Activated naive CD4-positive, alpha-beta T cell treated with anti-CD3 and anti-CD28 coated beads for 36 hours (primary cell): ENCODE results near the gene OPA3. TPM values are rescaled to one million over a fixed set of nuclear protein-coding genes. Genes with fewer than 3 reads are reported as not detected.
"Not testable (repeated sequence)": the region's sequence is repeated elsewhere in the genome, so short reads cannot be mapped to it uniquely, and the experiment has no call there.

Experiments
- CTCF ChIA-PET: fragments of 350-600 bp; sonication (Branson Sonifier 250); formaldehyde crosslinking; loops from one replicate; lab custom pipeline; 2021; ENCODE audit warnings: antibody characterized with exemption; lab: Charles Lee
- DNase-seq: peaks from one replicate; pipeline ENCODE4 v3.0.0-alpha.2; 2020
- H3K27ac Mint-ChIP-seq: one replicate; pipeline ENCODE4 v1.8.0; 2021; ENCODE audit warnings: mild to moderate bottlenecking, mixed read lengths
- H3K27me3 Mint-ChIP-seq: one replicate; pipeline ENCODE4 v1.8.0; 2021; ENCODE audit warnings: low read depth, mixed read lengths
- H3K36me3 Mint-ChIP-seq: one replicate; pipeline ENCODE4 v1.8.0; 2021; ENCODE audit warnings: low read depth, mixed read lengths
- H3K4me1 Mint-ChIP-seq: one replicate; pipeline ENCODE4 v1.8.0; 2021; ENCODE audit warnings: low read depth, mixed read lengths
- H3K4me3 Mint-ChIP-seq: one replicate; pipeline ENCODE4 v1.8.0; 2021; ENCODE audit warnings: mild to moderate bottlenecking, moderate library complexity, mixed read lengths
- H3K9me3 Mint-ChIP-seq: one replicate; pipeline ENCODE4 v1.8.0; 2021; ENCODE audit warnings: mixed read lengths
- intact Hi-C: fragments of 100-400 bp; cut with micrococcal nuclease; formaldehyde crosslinking; loops from one replicate; pipeline ENCODE4 v1.15.1; 2023
- total RNA-seq, 2 experiments: library from RNA; stranded (reverse); gene quantifications; one replicate each; pipeline ENCODE4 v1.2.3, GENCODE V29; 2021

Gene OPA3
- 10 to 100 TPM; 12.4 to 12.7 TPM for total RNA-seq

DNA sequence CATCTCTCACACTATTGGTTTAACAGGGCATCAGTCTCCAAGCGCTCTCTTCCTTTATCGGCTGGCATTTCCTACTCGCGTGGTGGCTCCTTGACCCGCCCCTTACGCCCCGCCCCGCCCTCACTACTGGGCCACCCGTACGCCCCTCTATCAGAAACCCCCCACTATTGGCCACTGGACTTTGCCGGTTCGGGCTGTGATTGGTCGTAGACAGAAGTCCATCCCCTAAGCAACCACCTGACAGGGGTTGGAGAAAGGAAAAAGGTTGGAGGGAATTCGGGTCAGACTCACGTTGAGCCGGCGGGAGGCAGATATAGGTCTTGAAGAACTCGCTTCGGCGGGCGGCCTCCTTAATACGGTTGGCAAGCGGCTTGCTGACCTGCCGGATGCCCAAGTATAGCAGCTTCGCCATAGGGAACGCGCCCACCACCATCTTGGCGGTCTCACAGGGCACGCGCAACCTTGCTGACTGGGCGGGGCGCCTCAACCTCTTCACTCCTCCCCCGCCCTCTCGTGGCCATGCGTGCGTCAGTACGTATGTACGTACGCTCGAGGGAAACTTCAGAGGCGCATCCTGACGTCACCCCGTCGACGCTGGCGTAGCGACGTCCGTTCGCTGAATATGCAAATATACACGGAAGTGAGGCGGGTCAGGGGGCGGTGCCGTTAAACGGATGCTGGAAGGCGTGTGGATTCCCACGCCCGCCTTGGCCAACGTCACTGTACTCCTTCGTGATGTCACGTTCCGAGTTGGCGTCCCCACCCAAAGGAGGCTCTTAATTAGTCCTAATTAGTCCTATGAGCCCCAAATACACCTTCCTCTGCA is at the start of gene OPA3:
TSS of gene OPA3 (minus strand) at position 471 of the 826 bp plus-strand sequence. CDS start at position 433, 38 bp downstream.
- H3K9me3 Mint-ChIP-seq: no peaks in the 10 kb centered on the region
- peaks cover 3% of the 10 kb centered on the region for H3K27me3 Mint-ChIP-seq
- peaks cover 14% of the 10 kb centered on the region for H3K4me1 Mint-ChIP-seq
- peaks cover 6% of the 10 kb centered on the region for H3K36me3 Mint-ChIP-seq
- peak within 1 kb of the TSS; percentile 98 for H3K27ac Mint-ChIP-seq
- CTCF ChIA-PET: interaction anchor here (1.0 to 1.9 kb wide), 5 partner anchors 27 to 100 kb away, joined by 3 to 8 read pairs (median 4); no protein-coding TSS in a partner anchor
- peak; percentile 100 for DNase-seq
- H3K4me3 Mint-ChIP-seq: peak within 1 kb of the TSS; percentile 89
- intact Hi-C loops: loop anchor here (1.0 to 10.0 kb wide), 14 partner anchors 26 to 582 kb away; partner anchors contain the start of genes DMWD, ERCC2, FBXO46 and FOXA3

DNA sequence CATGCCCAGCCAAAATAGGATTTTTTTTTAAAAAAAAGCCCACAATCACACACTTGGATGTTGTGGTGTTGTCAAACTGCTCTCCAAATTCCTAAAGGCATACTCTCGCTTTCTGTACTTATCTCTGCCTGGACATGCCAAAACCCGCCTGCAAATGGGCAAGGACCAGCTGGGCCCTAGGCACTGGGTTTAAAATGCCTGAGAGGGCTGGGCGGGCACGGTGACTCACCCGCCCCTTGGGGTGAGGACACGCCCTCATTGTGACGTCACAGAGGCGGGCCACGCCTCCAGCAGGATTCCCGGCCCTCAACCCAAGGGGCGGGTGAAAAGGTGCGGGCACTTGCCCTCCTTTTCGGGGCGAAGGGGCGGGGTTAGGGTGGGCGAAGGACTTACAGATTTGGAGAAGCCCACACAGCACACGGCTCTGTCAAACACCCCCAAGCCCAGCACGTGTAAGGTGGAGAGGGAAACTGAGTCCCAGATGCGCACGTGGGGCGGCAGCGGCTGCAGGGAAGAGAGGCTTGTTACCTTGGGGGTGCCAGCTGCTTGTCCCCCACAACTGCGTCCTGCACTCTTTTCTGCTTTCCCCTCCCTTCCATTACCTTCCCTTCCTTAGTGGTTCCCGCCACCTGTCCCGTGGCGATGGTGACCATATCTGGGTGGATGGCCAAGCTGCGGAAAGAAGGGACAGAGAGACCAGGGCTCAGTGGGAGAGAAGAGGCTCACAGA is 48.0 kb upstream of the OPA3 start:
- DNase-seq: peak; percentile 69
- intact Hi-C loops: no loop called here
- peaks cover 42% of the 10 kb centered on the region for H3K36me3 Mint-ChIP-seq
- CTCF ChIA-PET: interaction anchor here (5.4 kb wide), 1 partner anchor 9 kb away, joined by 38 read pairs; no protein-coding TSS in a partner anchor
- H3K27me3 Mint-ChIP-seq: no peaks in the 10 kb centered on the region
- H3K27ac Mint-ChIP-seq: peak overlapping the region; percentile 87
- H3K4me3 Mint-ChIP-seq: peak overlapping the region; percentile 21
- H3K4me1 Mint-ChIP-seq: peaks cover 20% of the 10 kb centered on the region
- H3K9me3 Mint-ChIP-seq: no peaks in the 10 kb centered on the region

DNA sequence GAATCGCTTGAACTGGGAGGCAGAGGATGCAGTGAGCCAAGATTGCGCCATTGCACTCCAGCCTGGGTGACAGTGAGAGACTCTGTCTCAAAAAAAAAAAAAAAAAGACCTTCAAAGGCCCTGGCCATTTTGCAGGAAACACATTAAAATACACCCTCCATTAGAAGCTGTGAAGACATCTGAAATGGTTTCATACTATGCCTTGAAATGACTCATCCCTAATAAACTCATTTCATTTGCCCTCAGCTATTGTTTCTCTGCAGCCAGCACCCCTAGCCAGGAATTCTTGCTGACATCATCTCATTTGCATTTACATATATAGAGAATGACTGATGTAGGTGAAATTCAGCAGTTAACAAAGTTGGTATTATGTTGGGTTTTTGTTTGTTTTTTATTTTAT is 45.9 kb upstream of the OPA3 start:
- DNase-seq: peak; percentile 86
- Mint-ChIP-seq H3K4me3 (no peak overlapping the region), H3K27ac (peak overlapping the region; percentile 97), H3K4me1 (peaks cover 19% of the 10 kb centered on the region), H3K36me3 (peaks cover 52% of the 10 kb centered on the region), H3K27me3 (no peaks in the 10 kb centered on the region), H3K9me3 (no peaks in the 10 kb centered on the region)
- intact Hi-C loops: loop anchor here (1.0 kb wide), 3 partner anchors 12 to 46 kb away; partner anchors contain the start of gene OPA3
- CTCF ChIA-PET: interaction anchor here (0.6 to 5.4 kb wide), 6 partner anchors 9 to 1233 kb away, joined by 3 to 38 read pairs (median 4); partner anchors contain the start of genes EML2 and PPM1N

DNA sequence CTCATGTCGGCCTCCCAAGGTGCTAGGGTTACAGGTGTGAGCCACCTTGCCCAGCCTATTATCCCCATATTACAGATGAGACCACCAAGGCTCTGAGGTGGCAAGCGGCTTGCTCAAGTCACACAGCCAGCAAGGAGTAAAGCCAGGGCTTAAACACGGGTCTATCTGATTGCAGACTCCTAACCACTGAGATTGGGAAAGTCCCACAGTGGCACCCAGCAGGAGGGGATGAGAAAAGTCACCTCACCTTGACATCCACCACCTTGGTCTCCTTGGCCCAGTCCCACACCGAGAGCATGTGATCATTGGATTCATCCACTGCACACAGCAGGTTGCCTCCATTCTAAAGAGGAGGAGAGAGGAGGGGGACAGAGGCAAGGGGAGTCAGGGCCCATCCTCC is 45.1 kb upstream of the OPA3 start:
- Mint-ChIP-seq H3K27me3 (no peaks in the 10 kb centered on the region), H3K4me3 (peak overlapping the region; percentile 16), H3K4me1 (peaks cover 20% of the 10 kb centered on the region), H3K36me3 (peaks cover 56% of the 10 kb centered on the region), H3K27ac (peak overlapping the region; percentile 97), H3K9me3 (no peaks in the 10 kb centered on the region)
- intact Hi-C loops: loop anchor here (1.0 kb wide), 3 partner anchors 13 to 45 kb away; partner anchors contain the start of gene OPA3
- peak; percentile 57 for DNase-seq
- CTCF ChIA-PET: interaction anchor here (5.4 kb wide), 1 partner anchor 12 kb away, joined by 38 read pairs; no protein-coding TSS in a partner anchor

DNA sequence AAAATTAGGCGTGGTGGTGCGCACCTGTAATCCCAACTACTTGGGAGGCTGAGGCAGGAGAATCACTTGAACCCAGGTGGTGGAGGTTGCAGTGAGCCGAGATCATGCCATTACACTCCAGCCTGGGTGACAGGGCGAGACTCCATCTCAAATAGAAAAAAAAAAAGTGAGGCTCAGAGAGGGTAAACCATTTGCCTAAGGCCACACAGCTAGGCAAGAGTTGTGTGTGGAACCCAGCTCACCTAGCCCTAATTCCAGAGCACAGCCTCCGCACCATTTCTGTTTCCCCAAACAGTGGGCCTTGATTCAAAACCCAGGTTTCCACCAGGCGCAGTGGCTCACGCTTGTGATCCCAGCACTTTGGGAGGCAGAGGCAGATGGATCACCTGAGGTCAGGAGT is 43.6 kb upstream of the OPA3 start:
- H3K9me3 Mint-ChIP-seq, H3K27ac Mint-ChIP-seq, intact Hi-C loops, DNase-seq, CTCF ChIA-PET, H3K4me3 Mint-ChIP-seq, H3K27me3 Mint-ChIP-seq: not testable (repeated sequence)
- peaks cover 20% of the 10 kb centered on the region for H3K4me1 Mint-ChIP-seq
- H3K36me3 Mint-ChIP-seq: peaks cover 61% of the 10 kb centered on the region

DNA sequence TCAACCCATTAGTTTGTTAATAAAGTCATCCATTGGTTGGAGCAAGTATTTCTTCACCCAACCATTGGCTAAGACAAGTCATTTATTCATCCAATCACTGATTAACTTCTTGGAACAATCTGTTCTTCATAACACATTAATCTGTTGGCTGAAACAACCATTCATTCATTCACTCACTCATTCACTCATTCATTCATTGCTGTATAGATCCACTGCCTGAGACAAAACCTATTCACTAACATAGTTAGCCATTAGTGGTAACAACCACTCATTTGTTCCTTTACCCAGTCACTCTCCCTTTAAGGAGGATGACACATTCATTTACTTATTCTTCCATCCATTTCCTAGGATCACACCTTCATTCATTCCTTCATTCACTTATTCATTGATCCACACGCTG is 39.4 kb upstream of the OPA3 start:
- Mint-ChIP-seq H3K9me3 (no peaks in the 10 kb centered on the region), H3K4me1 (peaks cover 2% of the 10 kb centered on the region), H3K4me3 (no peak overlapping the region), H3K27me3 (no peaks in the 10 kb centered on the region), H3K36me3 (peaks cover 67% of the 10 kb centered on the region), H3K27ac (no peak overlapping the region)
- DNase-seq: no peak
- CTCF ChIA-PET: interaction anchor here (1.3 kb wide), 1 partner anchor 18 kb away, joined by 3 read pairs; no protein-coding TSS in a partner anchor
- intact Hi-C loops: no loop called here

DNA sequence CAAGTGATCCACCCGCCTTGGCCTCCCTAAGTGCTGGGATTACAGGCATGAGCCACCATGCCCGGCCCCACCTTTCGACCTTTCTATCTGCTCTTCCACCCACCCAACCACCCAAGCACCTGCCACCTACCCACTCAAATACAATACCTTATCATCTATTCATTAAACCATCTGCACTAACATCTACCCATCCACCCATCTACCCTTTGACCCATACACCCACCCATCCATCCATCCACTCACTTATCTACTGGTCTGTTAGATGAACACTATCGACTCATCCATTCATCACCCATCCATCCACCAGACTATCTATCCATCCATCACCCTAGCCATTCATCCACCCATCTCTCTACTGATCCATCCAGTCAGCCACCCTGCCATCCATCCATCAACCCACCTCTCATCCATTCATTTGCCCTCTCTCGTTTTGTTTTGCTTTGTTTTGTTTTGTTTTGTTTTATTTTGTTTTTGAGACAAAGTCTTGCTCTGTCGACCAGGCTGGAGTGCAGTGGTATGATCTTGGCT is 37.4 kb upstream of the OPA3 start:
- DNase-seq: no peak
- Mint-ChIP-seq H3K27me3 (no peaks in the 10 kb centered on the region), H3K4me1 (peaks cover 2% of the 10 kb centered on the region), H3K27ac (peak overlapping the region; percentile 7), H3K9me3 (no peaks in the 10 kb centered on the region), H3K36me3 (peaks cover 65% of the 10 kb centered on the region), H3K4me3 (no peak overlapping the region)
- CTCF ChIA-PET: interaction anchor here (0.9 kb wide), 1 partner anchor 16 kb away, joined by 4 read pairs; no protein-coding TSS in a partner anchor
- intact Hi-C loops: no loop called here

DNA sequence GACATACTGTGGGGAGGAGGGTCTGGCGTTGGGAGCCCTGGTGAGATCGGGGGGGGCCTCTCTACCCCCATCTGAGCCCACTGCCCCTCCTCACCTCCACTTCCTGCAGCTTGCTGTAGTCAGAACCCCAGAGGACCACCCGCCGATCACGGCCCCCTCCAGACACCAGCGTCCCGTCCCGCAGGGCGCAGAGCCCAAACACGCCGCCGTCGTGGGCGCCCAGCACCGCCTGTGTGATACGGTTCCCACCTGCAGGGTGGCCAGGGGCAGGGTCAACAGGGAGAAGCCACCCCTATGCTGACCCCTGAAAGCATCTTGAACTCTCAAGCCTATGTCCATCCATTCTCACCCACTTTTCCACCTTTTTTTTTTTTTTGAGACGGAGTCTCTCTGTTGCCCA is 36.8 kb upstream of the OPA3 start:
- H3K27ac Mint-ChIP-seq: no peak overlapping the region
- no peak for DNase-seq
- no peaks in the 10 kb centered on the region for H3K9me3 Mint-ChIP-seq
- H3K27me3 Mint-ChIP-seq: no peaks in the 10 kb centered on the region
- no peak overlapping the region for H3K4me3 Mint-ChIP-seq
- peaks cover 2% of the 10 kb centered on the region for H3K4me1 Mint-ChIP-seq
- CTCF ChIA-PET: no interaction called here
- intact Hi-C loops: no loop called here
- peaks cover 68% of the 10 kb centered on the region for H3K36me3 Mint-ChIP-seq

DNA sequence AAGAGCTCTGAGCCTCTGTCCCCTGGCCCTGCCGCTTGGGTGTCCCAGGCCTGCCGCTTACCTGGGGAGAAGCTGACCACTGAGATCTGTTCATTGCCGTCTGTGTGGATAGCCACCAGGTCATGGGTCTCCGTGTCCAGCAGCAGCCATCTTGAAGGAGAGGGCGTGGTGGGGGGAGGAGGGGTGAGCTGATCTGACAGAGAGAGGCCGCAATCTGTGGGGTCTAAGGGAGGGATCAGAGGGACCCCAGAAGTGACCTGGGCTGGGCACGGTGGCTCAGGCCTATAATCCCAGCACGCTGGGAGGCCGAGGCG is 32.1 kb upstream of the OPA3 start:
- DNase-seq: no peak
- no peaks in the 10 kb centered on the region for H3K9me3 Mint-ChIP-seq
- H3K27ac Mint-ChIP-seq: no peak overlapping the region
- H3K4me3 Mint-ChIP-seq: no peak overlapping the region
- no peaks in the 10 kb centered on the region for H3K27me3 Mint-ChIP-seq
- intact Hi-C loops: no loop called here
- peaks cover 23% of the 10 kb centered on the region for H3K4me1 Mint-ChIP-seq
- CTCF ChIA-PET: interaction anchor here (1.5 kb wide), 1 partner anchor 25 kb away, joined by 4 read pairs; no protein-coding TSS in a partner anchor
- peaks cover 70% of the 10 kb centered on the region for H3K36me3 Mint-ChIP-seq

DNA sequence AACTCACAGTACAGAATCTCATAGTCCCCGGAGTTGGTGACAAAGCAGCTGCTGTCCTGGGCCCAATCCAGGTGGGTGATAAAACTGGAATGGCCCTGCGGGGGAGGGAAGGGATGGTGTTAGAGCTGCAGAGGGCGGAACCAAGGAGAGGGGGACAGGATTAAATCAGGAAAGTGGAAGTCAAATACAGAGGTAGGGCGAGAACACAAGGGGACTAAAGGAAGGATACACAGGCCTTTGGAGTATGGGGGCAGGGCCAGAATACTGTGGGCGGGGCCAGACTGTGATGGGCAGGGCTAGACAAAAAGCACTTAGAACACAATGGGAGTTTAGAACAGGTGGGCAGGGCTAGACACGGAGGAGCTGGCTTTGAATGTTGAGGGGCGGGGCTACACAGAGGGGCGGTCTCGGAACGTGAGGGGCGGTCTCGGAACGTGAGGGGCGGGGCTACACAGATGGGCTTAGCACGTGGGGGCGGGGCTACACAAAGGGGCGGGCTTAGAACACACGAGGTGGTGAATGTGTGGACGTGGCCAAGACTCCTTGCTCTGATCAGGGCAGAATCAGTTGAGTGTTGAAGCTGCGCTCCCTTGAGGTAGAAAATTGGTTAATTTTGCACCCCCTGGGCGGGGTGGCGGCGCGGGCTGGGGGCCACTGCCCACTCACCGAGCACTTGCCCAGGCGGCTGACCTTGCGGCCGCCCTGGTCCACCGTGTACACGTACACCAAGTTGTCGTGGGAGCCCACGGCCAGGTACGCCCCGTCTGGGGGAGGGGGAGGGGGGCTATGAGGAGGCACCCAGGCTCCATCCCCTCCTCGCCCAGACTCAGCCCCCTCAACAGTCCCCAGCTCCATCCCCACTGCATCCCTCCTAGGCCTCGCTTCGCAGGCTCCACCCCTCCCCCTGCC is 31.4 kb upstream of the OPA3 start:
- Mint-ChIP-seq H3K4me1 (peaks cover 23% of the 10 kb centered on the region), H3K4me3 (no peak overlapping the region), H3K27ac (peak overlapping the region; percentile 39), H3K9me3 (no peaks in the 10 kb centered on the region), H3K36me3 (peaks cover 71% of the 10 kb centered on the region), H3K27me3 (no peaks in the 10 kb centered on the region)
- DNase-seq: peak; percentile 85
- CTCF ChIA-PET: interaction anchor here (1.5 kb wide), 1 partner anchor 26 kb away, joined by 4 read pairs; no protein-coding TSS in a partner anchor
- intact Hi-C loops: no loop called here

DNA sequence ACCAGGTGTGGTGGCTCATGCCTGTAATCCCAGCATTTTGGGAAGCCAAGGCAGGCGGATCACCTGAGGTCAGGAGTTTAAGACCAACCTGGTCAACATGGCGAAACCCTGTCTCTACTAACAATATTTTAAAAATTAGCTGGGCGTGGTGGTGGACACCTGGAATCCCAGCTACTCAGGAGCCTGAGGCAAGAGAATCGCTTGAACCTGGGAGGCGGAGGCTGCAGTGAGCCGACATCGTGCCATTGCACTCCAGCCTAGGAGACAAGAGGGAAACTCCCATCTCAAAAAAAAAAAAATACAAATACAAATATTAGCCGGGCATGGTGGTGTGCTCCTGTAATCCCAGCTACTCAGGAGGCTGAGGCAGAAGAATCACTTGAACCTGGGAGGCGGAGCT is 30.5 kb upstream of the OPA3 start:
- H3K9me3 Mint-ChIP-seq, H3K27me3 Mint-ChIP-seq, DNase-seq, intact Hi-C loops, H3K4me3 Mint-ChIP-seq: not testable (repeated sequence)
- Mint-ChIP-seq H3K36me3 (peaks cover 73% of the 10 kb centered on the region), H3K27ac (peak overlapping the region; percentile 91), H3K4me1 (peaks cover 23% of the 10 kb centered on the region)
- CTCF ChIA-PET: interaction anchor here (3.2 kb wide), 1 partner anchor 27 kb away, joined by 27 read pairs; no protein-coding TSS in a partner anchor
